Stimulated activated CD8-positive, alpha-beta memory T cell treated with anti-CD3 and anti-CD28 coated beads, Interleukin-4, amount 100 ng/mL, for 4 hours (primary cell): ENCODE results near the gene COX5B.
"Not testable (repeated sequence)": the region's sequence is repeated elsewhere in the genome, so short reads cannot be mapped to it uniquely, and the experiment has no call there.

ENCODE experiments used
- DNase-seq, 2 donors: peaks; one replicate each; pipeline ENCODE4 v3.0.0-alpha.2; 2020; ENCODE audit warnings: low read depth in 2 of 2, low spot score in 1 of 2

COX5B gene

DNA sequence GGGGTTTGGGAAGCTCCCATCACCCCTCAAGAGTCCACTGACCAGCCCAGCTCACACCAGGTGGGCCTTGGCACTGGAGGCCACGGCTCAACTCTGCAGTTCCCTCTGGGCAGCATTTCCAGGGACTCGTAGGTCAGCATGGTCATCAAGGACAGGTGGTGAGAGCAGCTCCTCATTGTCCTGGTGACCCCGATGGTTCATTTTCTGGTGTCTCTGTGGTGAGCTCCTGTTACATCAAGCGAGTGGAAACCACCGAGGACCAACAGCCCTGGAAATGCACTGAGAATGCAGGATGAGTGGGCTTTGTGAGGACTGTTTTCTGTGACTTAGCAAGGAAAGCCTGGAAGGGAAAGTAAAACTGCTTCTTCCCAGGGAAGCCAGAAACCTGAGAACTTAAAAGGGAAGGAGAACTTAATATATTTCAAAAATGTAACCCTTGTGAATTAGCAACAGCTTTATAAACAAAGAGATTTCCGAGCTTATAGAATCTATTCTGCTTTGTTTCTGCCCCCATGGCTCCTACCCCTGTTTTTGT, 26.8 kb downstream of the COX5B start:
- DNase-seq: not testable (repeated sequence)

DNA sequence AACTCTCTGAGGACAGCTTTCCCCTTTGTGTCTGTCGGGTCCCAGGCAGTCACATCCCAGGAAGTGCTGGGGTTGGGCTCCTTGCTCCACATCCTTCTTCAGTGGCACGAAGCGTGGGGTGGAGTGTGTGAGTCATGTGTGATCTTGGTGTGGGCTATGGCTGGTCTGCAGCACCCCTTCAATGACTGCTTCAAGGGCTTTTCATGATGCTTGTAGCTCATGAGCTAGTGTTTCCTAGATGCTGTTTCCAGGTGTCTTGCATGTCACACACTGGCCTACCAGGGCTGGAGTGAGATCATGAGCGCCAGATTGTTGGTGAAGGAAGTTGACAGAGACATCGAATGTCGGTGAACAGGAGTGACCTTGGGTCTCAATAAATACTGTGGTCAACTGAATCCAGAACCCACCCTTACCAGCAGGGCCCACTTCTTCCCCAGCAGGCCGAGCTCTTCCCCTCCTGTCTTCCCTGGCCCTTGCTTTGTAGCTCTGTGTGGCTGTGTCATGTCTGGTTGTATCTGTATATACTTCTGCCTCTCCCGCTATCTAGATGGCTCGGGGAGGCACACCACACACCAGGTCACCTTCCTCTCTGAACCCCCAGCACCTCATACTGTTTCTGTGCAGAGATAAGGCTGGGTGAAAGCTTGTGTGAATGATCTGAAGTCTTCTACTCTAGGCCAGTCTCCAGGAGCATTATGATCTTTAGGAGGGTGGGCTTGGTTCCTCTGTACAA, 27.5 kb downstream of the COX5B start:
- no peak for DNase-seq

DNA sequence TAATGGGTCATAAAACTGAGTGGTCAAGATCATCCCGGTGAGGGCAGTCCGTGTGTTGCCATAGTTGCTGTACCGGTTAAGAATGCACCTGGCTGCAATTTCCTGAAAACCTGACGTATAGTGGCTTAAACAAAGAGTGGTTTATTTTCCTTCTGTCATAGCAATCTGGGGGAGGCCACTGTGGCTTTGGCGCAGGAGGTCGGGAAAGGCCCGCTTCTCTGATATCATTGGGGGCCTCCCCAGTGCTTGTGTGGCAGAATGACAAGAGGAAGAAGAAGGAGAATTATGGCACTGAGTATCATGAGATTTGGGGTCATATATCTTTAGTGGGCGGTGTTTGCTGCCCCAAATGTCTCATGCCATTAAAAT, 28.0 kb downstream of the COX5B start:
- DNase-seq: no peak

DNA sequence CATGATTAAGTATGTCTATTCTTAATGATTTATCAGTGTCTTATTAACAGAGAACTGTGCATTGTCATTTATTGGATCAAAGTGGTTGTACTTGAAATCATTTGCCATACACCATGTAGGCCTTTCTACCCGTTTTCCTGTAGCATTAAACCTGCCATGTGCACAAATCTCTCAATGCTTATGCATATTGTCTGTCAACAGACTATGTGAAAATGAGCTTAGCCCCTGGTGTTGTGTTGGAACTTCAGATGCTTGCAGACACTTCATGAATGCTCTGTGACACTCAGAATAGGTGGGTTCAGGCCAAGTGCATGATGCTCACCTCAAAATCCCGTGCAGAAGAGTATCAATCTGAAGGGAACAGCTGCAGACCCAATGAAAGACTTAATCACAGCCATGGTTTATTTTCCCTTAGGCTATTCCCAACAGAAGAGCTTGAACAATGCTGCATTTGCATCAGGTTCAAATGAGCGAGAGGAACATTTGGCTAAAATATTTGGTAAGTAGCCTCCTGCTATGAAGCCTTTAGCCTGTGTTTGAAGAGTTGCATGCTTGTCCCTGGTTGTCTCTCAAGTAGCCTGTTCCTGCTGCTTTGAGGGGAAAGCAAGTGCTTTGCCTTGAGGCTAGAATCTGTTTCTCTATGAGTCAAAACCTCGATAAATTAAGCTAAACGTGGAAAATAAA, 29.7 kb downstream of the COX5B start:
- DNase-seq: no peak

DNA sequence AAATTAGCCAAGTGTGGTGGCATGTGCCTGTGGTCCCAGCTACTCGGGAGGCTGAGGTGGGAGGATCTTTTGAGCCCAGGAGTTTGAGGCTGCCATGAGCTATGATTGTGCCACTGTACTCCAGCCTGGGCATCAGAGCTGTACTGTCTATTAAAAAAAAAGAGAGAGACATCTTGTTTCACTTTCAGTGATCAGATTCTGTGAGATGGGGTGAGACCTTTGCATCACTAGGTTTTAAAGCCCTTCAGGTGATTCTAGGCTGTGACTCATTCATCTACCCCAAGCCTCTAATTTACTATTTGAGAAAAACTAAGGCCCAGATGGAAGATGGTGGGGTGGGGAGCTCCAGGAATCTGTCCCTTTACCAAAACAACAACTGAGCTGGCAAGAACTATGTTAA, 30.8 kb downstream of the COX5B start:
- no peak for DNase-seq

DNA sequence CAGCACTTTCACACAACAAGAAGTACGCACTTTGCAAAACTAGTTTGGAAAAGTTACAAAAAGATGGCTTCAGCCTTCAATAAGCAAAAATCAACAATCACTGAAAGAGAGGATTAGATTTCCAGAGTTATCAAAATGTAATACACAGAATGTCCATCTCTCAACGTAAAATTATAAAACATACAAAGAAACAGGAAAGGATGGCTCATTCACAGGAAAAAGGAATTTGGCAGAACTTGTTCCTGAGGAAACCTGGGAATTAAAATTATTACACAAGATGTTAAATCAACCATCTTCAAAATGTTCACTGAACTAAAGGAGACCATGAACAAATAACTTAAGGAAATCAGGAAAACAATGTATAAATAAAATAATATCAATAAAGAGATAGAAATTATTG, 31.6 kb downstream of the COX5B start:
- DNase-seq: no peak

DNA sequence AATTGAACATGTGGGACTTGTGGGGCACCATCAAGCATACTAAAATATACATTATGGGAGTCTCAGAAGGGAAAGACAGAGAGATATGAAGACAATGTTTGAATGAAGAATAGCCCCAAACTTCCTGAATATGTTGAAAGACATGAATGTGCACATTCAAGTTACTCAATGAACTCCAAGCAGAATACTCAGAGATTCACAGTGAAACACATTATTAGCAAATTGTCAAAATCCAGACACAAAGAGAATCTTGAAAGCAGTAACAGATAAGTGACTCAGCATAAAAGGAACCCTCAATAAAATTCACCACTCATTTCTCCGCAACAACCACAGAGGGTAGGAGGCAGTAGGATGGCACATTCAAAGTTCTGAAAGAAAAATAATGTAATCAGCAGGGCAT, 32.4 kb downstream of the COX5B start:
- DNase-seq: no peak

DNA sequence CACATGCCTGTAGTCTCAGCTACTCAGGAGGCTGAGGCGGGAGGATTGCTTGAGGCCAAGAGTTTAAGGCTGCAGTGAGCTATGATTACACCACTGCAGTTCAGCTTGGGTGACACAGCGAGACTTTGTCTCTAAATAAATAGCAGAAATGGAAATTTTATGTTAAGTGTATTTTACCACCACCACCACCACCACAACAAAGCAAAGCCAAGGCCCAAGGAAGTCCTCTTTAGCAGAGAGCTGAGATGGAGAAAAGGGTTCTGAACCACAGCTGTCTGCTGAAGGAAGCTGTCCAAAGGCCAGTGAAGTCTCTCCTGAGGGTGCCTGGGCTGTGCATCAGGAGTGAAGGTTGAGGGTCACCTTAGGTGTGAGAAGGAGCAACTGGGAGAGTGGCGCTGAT, 41.4 kb downstream of the COX5B start:
- DNase-seq: not testable (repeated sequence)

DNA sequence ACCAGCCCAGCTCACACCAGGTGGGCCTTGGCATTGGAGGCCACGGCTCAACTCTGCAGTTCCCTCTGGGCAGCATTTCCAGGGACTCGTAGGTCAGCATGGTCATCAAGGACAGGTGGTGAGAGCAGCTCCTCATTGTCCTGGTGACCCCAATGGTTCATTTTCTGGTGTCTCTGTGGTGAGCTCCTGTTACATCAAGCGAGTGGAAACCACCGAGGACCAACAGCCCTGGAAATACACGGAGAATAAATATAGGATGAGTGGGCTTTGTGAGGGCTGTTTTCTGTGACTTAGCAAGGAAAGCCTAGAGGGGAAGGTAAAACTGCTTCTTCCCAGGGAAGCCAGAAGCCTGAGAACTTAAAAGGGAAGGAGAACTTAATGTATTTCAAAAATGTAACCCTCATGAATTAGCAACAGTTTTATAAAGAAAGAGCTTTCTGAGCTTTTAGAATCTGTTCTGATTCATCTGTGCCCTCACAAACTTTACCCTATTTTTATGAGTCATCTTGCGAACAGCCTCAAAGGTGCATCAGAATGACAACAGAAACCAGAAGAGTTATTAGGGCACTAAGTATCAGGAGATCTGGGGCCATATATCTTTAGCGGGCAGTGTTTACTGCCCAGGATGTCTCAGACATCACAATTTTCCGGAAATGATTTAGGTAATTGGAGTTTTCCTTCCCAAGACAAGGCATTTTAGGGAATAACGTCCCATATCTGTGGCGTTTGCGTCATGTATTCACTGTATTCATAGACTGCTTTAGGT, 42.4 kb downstream of the COX5B start:
- no peak for DNase-seq

DNA sequence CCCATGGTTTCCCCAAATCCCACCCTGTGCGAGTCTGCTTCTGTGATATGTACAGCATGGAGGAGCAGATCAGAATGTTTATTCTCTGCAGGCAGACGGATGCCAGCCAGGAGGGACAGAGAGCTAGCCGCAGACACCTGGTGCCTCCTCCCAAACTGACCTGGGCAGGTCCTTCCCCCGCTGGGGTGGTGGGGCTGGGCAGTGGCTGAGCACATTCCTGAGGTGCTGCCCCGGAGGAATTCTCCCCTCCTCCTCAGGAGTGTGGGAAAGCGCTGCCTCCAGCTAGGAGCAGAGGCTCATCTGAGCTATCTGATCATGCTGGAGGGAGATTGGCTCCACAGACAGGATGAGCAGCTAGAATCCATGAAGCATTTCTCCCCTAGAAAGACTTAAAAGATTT, 45.3 kb downstream of the COX5B start:
- DNase-seq: no peak

DNA sequence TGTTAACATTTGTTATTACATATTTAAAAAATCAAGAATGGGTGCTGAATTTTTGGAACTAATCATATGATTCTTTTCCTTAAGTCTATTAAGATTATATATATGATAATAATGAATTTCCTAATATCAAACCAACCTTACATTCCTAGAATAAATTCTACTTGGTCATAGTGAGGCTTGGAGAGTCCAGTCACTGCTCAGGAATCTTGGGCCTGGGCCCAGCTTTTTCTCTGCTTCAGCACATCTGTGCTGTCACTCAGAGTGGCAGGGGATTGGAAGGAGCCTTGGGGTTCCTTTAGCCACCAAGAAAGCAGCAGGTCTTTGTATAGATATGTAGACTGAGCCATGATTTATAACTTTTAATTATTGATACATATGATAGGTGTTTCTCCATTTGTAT, 47.6 kb downstream of the COX5B start:
- no peak for DNase-seq

DNA sequence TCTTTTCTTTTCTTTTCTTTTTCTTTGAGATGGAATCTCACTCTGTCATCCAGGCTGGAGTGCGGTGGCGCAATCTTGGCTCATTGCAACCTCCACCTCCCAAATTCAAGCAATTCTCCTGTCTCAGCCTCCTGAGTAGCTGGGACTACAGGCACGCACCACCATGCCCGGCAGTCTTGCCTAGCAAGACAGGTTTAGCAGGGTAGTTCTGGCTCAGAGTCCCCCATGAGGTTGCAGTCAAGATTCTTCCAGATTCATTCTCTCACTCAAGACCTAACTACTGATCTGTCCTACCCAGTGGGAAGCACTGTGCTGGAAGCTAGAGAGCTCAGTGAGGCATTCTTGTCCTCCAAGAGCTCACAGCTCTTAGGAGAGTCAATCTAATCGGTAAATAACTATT, 49.9 kb downstream of the COX5B start:
- no peak for DNase-seq

DNA sequence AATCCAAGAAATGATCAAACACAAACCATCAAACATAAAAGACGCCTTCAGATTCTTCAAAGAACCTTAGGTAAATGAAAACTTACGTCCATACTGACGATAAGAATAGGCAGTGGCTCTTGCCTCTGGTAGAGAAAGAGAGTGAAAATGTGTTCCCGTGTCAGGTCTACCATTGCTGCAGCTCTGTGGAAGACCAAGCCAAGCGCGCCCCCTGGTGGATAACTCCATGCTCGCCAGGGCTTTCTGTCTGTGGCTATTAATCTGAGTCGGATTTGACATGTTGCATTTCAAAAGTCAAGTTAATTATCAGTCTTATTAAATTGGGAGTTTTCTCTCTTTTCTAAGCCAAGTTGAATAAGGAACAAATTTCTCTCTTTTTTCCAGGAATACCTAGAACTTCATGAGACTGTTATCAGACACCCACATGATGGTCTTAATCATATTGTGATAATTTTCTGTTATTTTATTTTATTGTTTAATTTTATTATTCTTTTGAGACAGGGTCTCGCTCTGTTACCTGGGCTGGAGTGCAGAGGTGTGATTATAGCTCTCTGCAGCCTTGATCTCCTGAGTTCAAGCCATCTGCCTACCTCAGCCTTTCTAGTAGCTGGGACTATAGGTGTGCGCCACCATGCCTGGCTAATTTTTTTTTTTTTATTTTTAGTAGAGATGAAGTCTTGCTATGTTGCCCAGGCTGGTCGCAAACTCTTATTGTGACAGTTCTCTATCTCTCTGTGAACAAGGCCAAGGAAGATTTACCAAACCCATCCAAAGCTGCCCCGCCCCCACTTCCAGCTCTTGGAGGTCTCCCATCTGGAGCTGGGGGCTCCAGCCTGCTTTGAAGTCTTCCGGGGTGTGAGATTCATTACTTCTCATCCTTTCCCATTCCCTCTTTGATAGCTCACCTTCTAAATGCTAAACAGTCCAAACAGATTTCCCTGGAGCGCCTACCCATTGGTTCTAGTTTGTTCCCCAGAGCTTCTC, 51.7 kb downstream of the COX5B start:
- DNase-seq: peak; percentile 78 to 96
